Panc1 (cell line): ENCODE data around the gene TAS2R42.

Experiments
- POLR2AphosphoS5 ChIP-seq: IDR thresholded peaks from 2 replicates; pipeline ENCODE4 v1.6.1; 2012; ENCODE audit warnings: mild to moderate bottlenecking, low read depth, low read length, moderate library complexity
- SIN3A ChIP-seq: IDR thresholded peaks from 2 replicates; pipeline ENCODE4 v1.6.1; 2012; ENCODE audit warnings: low read depth, mild to moderate bottlenecking, low read length, moderate library complexity, borderline replicate concordance; ENCODE audit not compliant: insufficient read depth
- TF ChIP-seq, protein P1 (sequence below): fragments of 450-650 bp; IDR thresholded peaks from 2 replicates; pipeline ENCODE4 v1.5.1; 2017; ENCODE audit warnings: mild to moderate bottlenecking

DNA sequence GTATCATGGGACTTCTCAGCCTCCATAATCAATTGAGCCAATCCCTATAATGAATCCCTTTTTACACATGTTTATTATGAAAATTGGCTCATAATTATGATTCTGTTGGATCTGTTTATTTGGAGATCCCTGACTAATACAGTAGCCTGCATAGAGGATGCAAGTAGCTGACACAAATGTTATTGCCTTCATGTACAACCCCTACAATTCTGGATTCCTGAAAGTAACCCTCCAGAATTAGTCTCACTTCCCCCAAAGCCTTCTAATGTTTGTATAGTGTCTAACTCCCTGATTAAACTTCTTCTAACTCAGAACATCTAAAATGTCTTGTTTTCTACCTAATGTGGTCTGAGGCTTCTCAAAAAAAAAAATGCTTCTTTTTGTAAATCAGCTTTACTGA is 22.4 kb downstream of the TAS2R42 start:
- TF ChIP-seq SIN3A: no peak
- TF ChIP-seq, protein P1, sequence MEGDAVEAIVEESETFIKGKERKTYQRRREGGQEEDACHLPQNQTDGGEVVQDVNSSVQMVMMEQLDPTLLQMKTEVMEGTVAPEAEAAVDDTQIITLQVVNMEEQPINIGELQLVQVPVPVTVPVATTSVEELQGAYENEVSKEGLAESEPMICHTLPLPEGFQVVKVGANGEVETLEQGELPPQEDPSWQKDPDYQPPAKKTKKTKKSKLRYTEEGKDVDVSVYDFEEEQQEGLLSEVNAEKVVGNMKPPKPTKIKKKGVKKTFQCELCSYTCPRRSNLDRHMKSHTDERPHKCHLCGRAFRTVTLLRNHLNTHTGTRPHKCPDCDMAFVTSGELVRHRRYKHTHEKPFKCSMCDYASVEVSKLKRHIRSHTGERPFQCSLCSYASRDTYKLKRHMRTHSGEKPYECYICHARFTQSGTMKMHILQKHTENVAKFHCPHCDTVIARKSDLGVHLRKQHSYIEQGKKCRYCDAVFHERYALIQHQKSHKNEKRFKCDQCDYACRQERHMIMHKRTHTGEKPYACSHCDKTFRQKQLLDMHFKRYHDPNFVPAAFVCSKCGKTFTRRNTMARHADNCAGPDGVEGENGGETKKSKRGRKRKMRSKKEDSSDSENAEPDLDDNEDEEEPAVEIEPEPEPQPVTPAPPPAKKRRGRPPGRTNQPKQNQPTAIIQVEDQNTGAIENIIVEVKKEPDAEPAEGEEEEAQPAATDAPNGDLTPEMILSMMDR: no peak
- TF ChIP-seq POLR2AphosphoS5: no peak
